ENCODE results near the gene CAMK4.

GRCh38 chr5:111399113-111399512 lies 174.9 kb downstream of the CAMK4 start:
- TF ChIP-seq CTCF (IDR thresholded peaks at IDR 0.05 in 8 of 11, conservative IDR thresholded peaks at IDR 0.05 in 3 of 11) (no peak), POLR2A (IDR thresholded peaks at IDR 0.05) (no peak), POLR2AphosphoS5 (IDR thresholded peaks at IDR 0.05) (no peak)
